NB4 (cell line): ENCODE data around the gene CPNE4.

Experiments used
- CTCF ChIP-seq: IDR thresholded peaks from one replicate; pipeline ENCODE4 v1.5.1; 2012; ENCODE audit warnings: low read depth, low read length
- MYC ChIP-seq: IDR thresholded peaks from 2 replicates; pipeline ENCODE4 v1.6.1; 2011; ENCODE audit warnings: low read depth, low read length
- POLR2A ChIP-seq: IDR thresholded peaks from 2 replicates; pipeline ENCODE4 v1.6.1; 2011; ENCODE audit warnings: mild to moderate bottlenecking; ENCODE audit not compliant: insufficient read length; ENCODE audit errors: extremely low read depth
- TF ChIP-seq, protein P1 (sequence below): IDR thresholded peaks from 2 replicates; pipeline ENCODE4 v1.6.1; 2011; ENCODE audit warnings: low read depth, low read length

GRCh38 chr3:131591394-131592014 lies 443.3 kb downstream of the CPNE4 start:
- TF ChIP-seq POLR2A (no peak), CTCF (no peak), MYC (no peak)
- TF ChIP-seq, protein P1, sequence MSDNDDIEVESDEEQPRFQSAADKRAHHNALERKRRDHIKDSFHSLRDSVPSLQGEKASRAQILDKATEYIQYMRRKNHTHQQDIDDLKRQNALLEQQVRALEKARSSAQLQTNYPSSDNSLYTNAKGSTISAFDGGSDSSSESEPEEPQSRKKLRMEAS = no peak
